HCT116 (cell line): ENCODE data around the gene HUNK. TPM values are rescaled to one million over a fixed set of nuclear protein-coding genes. Genes with fewer than 3 reads are reported as not detected.

Source experiments
- ATAC-seq: fragments of 200-7000 bp; cut with Tn5 transposase; 2 replicates; pipeline ENCODE4 v1.9.1; 2020; ENCODE audit warnings: mild to moderate bottlenecking, moderate library complexity
- BruUV-seq: library from RNA; stranded (reverse); fragments of 400-500 nt; replicated peaks from 2 replicates; lab custom pipeline; 2021; lab: Mats Ljungman, UMichigan
- CTCF ChIA-PET: fragments of 300-600 bp; sonication (Branson Sonifier 250); formaldehyde crosslinking; loops from one replicate; lab custom pipeline; 2021; ENCODE audit warnings: antibody characterized with exemption; lab: Charles Lee
- POLR2A ChIA-PET: fragments of 300-600, 350-600 bp; sonication (Branson Sonifier 250); formaldehyde crosslinking; loops from one replicate; lab custom pipeline; 2021; ENCODE audit warnings: antibody characterized with exemption; lab: Charles Lee
- RAD21 ChIA-PET, 2 experiments: fragments of 300-600 bp; sonication (Branson Sonifier 250); formaldehyde crosslinking; loops; one replicate each; lab custom pipeline; 2023; ENCODE audit warnings: low total read pairs in 2 of 2; ENCODE audit not compliant: uncharacterized antibody in 2 of 2, unreplicated experiment in 2 of 2, low non-redundant PET in 1 of 2; lab: Charles Lee
- DNase-seq: peaks from one replicate; pipeline ENCODE4 v3.0.0-alpha.2; 2010; ENCODE audit warnings: low read depth, low spot score
- H2AFZ ChIP-seq: fragments of 200-600 bp; shearing (Covaris generic), sonication (generic); 2 replicates; pipeline ENCODE4 v1.6.1; 2017; ENCODE audit warnings: low read depth, mixed run types, mixed read lengths, antibody characterized with exemption, low read length; ENCODE audit not compliant: poor library complexity, severe bottlenecking
- H3K27ac ChIP-seq: 2 replicates; pipeline ENCODE4 v1.5.1; 2012; ENCODE audit warnings: low read depth, low read length
- H3K27me3 ChIP-seq: fragments of 200-600 bp; sonication (generic); 2 replicates; pipeline ENCODE4 v1.6.1; 2016; ENCODE audit warnings: mixed run types, low read length, mixed read lengths; ENCODE audit not compliant: insufficient read depth
- H3K36me3 ChIP-seq, 2 experiments: fragments of 200-500 bp in 1 of 2; fragments of 200-600 bp in 1 of 2; sonication (Bioruptor generic) in 1 of 2; sonication (generic) in 1 of 2; 2 replicates each; pipeline versions ENCODE4 v1.5.1 to v1.6.1; 2014 to 2016; ENCODE audit warnings: low read length in 2 of 2, inconsistent platforms in 1 of 2, mixed read lengths in 1 of 2, mixed run types in 1 of 2; ENCODE audit not compliant: insufficient read depth in 2 of 2, control insufficient read depth in 1 of 2
- H3K4me1 ChIP-seq, 2 experiments: fragments of 200-600 bp in 1 of 2; sonication (generic) in 1 of 2; 2 replicates each; pipeline versions ENCODE4 v1.5.1 to v1.6.1; 2012 to 2017; ENCODE audit warnings: low read length in 2 of 2, inconsistent platforms in 1 of 2, mild to moderate bottlenecking in 1 of 2, mixed read lengths in 1 of 2, mixed run types in 1 of 2, moderate library complexity in 1 of 2; ENCODE audit not compliant: insufficient read depth in 2 of 2, control insufficient read depth in 1 of 2
- H3K4me2 ChIP-seq: fragments of 200-600 bp; sonication (generic); 2 replicates; pipeline ENCODE4 v1.6.1; 2017; ENCODE audit warnings: mixed run types, low read length, mixed read lengths
- H3K4me3 ChIP-seq, 2 experiments: fragments of 200-600 bp in 1 of 2; sonication (generic) in 1 of 2; replicated peaks in 1 of 2; 2 replicates each; pipeline ENCODE4 v1.5.1; 2011 to 2016; ENCODE audit warnings: low read length in 2 of 2, control low read depth in 1 of 2, low read depth in 1 of 2, mild to moderate bottlenecking in 1 of 2, mixed read lengths in 1 of 2, mixed run types in 1 of 2
- H3K79me2 ChIP-seq: fragments of 200-600 bp; sonication (generic); 2 replicates; pipeline ENCODE4 v1.6.1; 2017; ENCODE audit warnings: mild to moderate bottlenecking, mixed run types, low read length, moderate library complexity, mixed read lengths; ENCODE audit not compliant: insufficient read depth
- H3K9ac ChIP-seq: fragments of 200-600 bp; sonication (generic); 2 replicates; pipeline ENCODE4 v1.6.1; 2016; ENCODE audit warnings: low read length, mixed read lengths
- H3K9me2 ChIP-seq: fragments of 200-600 bp; sonication (generic), shearing (Covaris generic); 2 replicates; pipeline ENCODE4 v1.6.1; 2017; ENCODE audit warnings: mixed run types, mild to moderate bottlenecking, moderate library complexity; ENCODE audit not compliant: insufficient read depth
- H3K9me3 ChIP-seq, 2 experiments: fragments of 200-500 bp in 1 of 2; fragments of 200-600 bp in 1 of 2; sonication (Bioruptor generic) in 1 of 2; sonication (generic) in 1 of 2; 2 replicates each; pipeline ENCODE4 v1.6.1; 2014 to 2017; ENCODE audit warnings: low read length in 2 of 2, mixed read lengths in 2 of 2, inconsistent platforms in 1 of 2, low read depth in 1 of 2, mild to moderate bottlenecking in 1 of 2, mixed run types in 1 of 2, moderate library complexity in 1 of 2; ENCODE audit not compliant: control insufficient read depth in 1 of 2, insufficient read depth in 1 of 2
- H4K20me1 ChIP-seq: fragments of 200-600 bp; sonication (generic), shearing (Covaris generic); 2 replicates; pipeline ENCODE4 v1.6.1; 2017; ENCODE audit warnings: mixed run types, mild to moderate bottlenecking, moderate library complexity; ENCODE audit not compliant: insufficient read depth
- ATF3 ChIP-seq: IDR thresholded peaks from 2 replicates; pipeline ENCODE4 v1.6.1; 2012
- CBX3 ChIP-seq: IDR thresholded peaks from 2 replicates; pipeline ENCODE4 v1.6.1; 2012; ENCODE audit warnings: low read depth
- CEBPB ChIP-seq: IDR thresholded peaks from 2 replicates; pipeline ENCODE4 v1.6.1; 2012; ENCODE audit warnings: low read depth
- CTCF ChIP-seq, 3 experiments: fragments of 200-600 bp in 1 of 3; sonication (generic) in 1 of 3; IDR thresholded peaks in 2 of 3; conservative IDR thresholded peaks in 1 of 3; 2 replicates each; pipeline ENCODE4 v1.5.1; 2012 to 2017; ENCODE audit warnings: low read depth in 2 of 3, low read length in 2 of 3, antibody characterized with exemption in 1 of 3, borderline replicate concordance in 1 of 3, control low read depth in 1 of 3, mild to moderate bottlenecking in 1 of 3, mixed read lengths in 1 of 3, mixed run types in 1 of 3, moderate library complexity in 1 of 3; ENCODE audit not compliant: insufficient read depth in 1 of 3
- EGR1 ChIP-seq: IDR thresholded peaks from 2 replicates; pipeline ENCODE4 v1.6.1; 2012; ENCODE audit warnings: low read depth
- ELF1 ChIP-seq: IDR thresholded peaks from 2 replicates; pipeline ENCODE4 v1.6.1; 2012; ENCODE audit warnings: low read depth, borderline replicate concordance
- FOSL1 ChIP-seq: IDR thresholded peaks from 2 replicates; pipeline ENCODE4 v1.6.1; 2012; ENCODE audit warnings: low read depth
- JUND ChIP-seq: IDR thresholded peaks from 2 replicates; pipeline ENCODE4 v1.6.1; 2012
- POLR2A ChIP-seq: IDR thresholded peaks from 2 replicates; pipeline ENCODE4 v1.7.0; 2011; ENCODE audit warnings: borderline replicate concordance; ENCODE audit not compliant: insufficient read depth, insufficient read length; ENCODE audit errors: extremely low read depth
- RAD21 ChIP-seq: IDR thresholded peaks from 2 replicates; pipeline ENCODE4 v1.6.1; 2012; ENCODE audit warnings: low read depth, mild to moderate bottlenecking
- REST ChIP-seq: IDR thresholded peaks from 2 replicates; pipeline ENCODE4 v1.6.1; 2012; ENCODE audit warnings: low read depth
- SIN3A ChIP-seq: IDR thresholded peaks from 2 replicates; pipeline ENCODE4 v1.6.1; 2012; ENCODE audit warnings: low read depth
- SP1 ChIP-seq: IDR thresholded peaks from 2 replicates; pipeline ENCODE4 v1.6.1; 2012; ENCODE audit warnings: low read depth
- ZBTB33 ChIP-seq: IDR thresholded peaks from 2 replicates; pipeline ENCODE4 v1.6.1; 2011; ENCODE audit warnings: mild to moderate bottlenecking, low read length, moderate library complexity; ENCODE audit not compliant: insufficient replicate concordance; ENCODE audit errors: extremely low read depth
- intact Hi-C: fragments of 100-400 bp; cut with micrococcal nuclease; formaldehyde crosslinking; loops from 2 replicates; pipeline ENCODE4 v1.10.0; 2022
- total RNA-seq: library from RNA; stranded (reverse); gene quantifications from one replicate; pipeline ENCODE4 v1.2.1, GENCODE V29; 2021; ENCODE audit not compliant: unreplicated experiment

The HUNK gene
- total RNA-seq, 1 experiment from 2014 or later, result not detected

GRCh38 chr21:31931644-31932469, 59.0 kb downstream of the HUNK start:
- no peak overlapping the region for H3K27ac ChIP-seq
- H3K9ac ChIP-seq, result no peak overlapping the region
- H4K20me1 ChIP-seq, result no peaks in the 10 kb centered on the region
- H3K36me3 ChIP-seq, result no peaks in the 10 kb centered on the region
- no peaks in the 10 kb centered on the region for H3K4me1 ChIP-seq
- no peaks in the 10 kb centered on the region for H3K9me2 ChIP-seq
- DNase-seq (no peak), ATAC-seq (no peak)
- no peak overlapping the region for H3K4me3 ChIP-seq
- RAD21 ChIA-PET, result no interaction called here
- no TSS peak for BruUV-seq
- intact Hi-C loops, result no loop called here
- peaks cover 25% of the 10 kb centered on the region for H3K27me3 ChIP-seq
- no peak overlapping the region for H2AFZ ChIP-seq
- no peaks in the 10 kb centered on the region for H3K9me3 ChIP-seq
- no peak overlapping the region for H3K4me2 ChIP-seq
- TF ChIP-seq JUND (no peak), CTCF (IDR thresholded peaks at IDR 0.05 in 2 of 3, conservative IDR thresholded peaks at IDR 0.05 in 1 of 3; ENCODE audit: borderline replicate concordance in 1 of 3, insufficient read depth in 1 of 3, low read depth in 2 of 3, low read length in 2 of 3) (no peak), CEBPB (no peak), EGR1 (no peak), FOSL1 (no peak), ATF3 (no peak), POLR2A (no peak), CBX3 (no peak), RAD21 (no peak), SIN3A (no peak), ZBTB33 (no peak), SP1 (no peak), ELF1 (no peak), REST (no peak)
- POLR2A ChIA-PET, result no interaction called here
- H3K79me2 ChIP-seq, result no peaks in the 10 kb centered on the region
- CTCF ChIA-PET, result no interaction called here
